ENCODE data around the gene SLC25A47.

GRCh38 chr14:100317912-100318808 is 5.0 kb upstream of the SLC25A47 start:
- TF ChIP-seq CTCF (IDR thresholded peaks at IDR 0.05; ENCODE audit: low read depth, low read length, poor library complexity, severe bottlenecking) (peak; percentile 82), EZH2phosphoT487 (IDR thresholded peaks at IDR 0.05; ENCODE audit: borderline replicate concordance, low read length) (no peak)
